HL-60 (cell line): ENCODE measurements around the gene SLC25A29.
"Not testable (repeated sequence)": the region's sequence is repeated elsewhere in the genome, so short reads cannot be mapped to it uniquely, and the experiment has no call there.

Source experiments
- DNase-seq, 2 experiments: peaks; one replicate each; pipeline ENCODE4 v3.0.0-alpha.2; 2010 to 2020; ENCODE audit warnings: low read depth in 1 of 2, low spot score in 1 of 2
- H3K27ac ChIP-seq: fragments of 250-450 bp; sonication (Bioruptor Pico); replicated peaks from 2 replicates; pipeline ENCODE4 v1.5.1; 2020; ENCODE audit warnings: mild to moderate bottlenecking, moderate library complexity
- H3K27me3 ChIP-seq: fragments of 250-450 bp; sonication (Bioruptor Pico); 2 replicates; pipeline ENCODE4 v1.5.1; 2021; ENCODE audit warnings: mild to moderate bottlenecking, moderate library complexity; ENCODE audit not compliant: insufficient read depth, poor library complexity, severe bottlenecking
- H3K4me3 ChIP-seq: replicated peaks from 2 replicates; pipeline ENCODE4 v1.5.1; 2011; ENCODE audit warnings: mild to moderate bottlenecking, control low read depth, low read length; ENCODE audit not compliant: insufficient read depth
- CTCF ChIP-seq: IDR thresholded peaks from one replicate; pipeline ENCODE4 v1.5.1; 2011; ENCODE audit warnings: low read length, control low read depth, inconsistent platforms; ENCODE audit not compliant: insufficient read depth
- GABPA ChIP-seq: IDR thresholded peaks from 2 replicates; pipeline ENCODE4 v1.6.1; 2012; ENCODE audit warnings: low read depth
- POLR2AphosphoS5 ChIP-seq: IDR thresholded peaks from 2 replicates; pipeline ENCODE4 v1.6.1; 2012; ENCODE audit warnings: low read depth
- REST ChIP-seq: IDR thresholded peaks from 2 replicates; pipeline ENCODE4 v1.6.1; 2012; ENCODE audit warnings: low read depth; ENCODE audit not compliant: insufficient replicate concordance
- SPI1 ChIP-seq: IDR thresholded peaks from 2 replicates; pipeline ENCODE4 v1.6.1; 2012; ENCODE audit warnings: low read depth, mild to moderate bottlenecking, borderline replicate concordance

SLC25A29 gene

GRCh38 chr14:100313464-100314230, 7.4 kb upstream of the SLC25A29 start:
- DNase-seq = no peak
- no peak overlapping the region for H3K4me3 ChIP-seq
- TF ChIP-seq REST (no peak), GABPA (no peak), CTCF (no peak), SPI1 (no peak), POLR2AphosphoS5 (no peak)

DNA sequence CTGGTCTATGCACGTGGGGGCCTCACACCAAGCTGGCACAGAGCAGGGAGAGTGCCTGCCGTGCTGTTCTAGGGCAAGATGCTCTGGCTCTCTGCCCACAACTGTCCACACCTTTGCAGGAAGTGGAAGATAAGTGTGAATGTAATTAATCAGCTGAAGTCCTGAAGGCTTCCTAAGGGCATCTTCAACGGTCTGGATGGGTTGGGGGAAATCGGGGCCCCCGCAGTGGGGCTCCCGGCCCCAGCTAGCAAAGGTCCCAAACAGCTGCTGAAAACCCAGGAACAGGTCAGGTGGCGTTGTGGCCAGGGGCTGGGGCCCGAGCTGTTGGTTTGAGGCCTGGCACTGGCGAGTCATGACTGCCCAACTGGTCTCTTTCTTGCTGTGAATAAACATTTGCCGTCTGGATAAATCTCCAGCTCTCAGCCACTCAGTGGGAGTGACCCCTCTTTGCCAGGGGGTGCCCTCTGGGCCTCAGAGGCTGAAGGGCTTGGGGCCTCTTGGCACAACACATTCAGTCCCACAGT, 6.7 kb upstream of the SLC25A29 start:
- no peak for DNase-seq
- peak overlapping the region; percentile 57 for H3K27ac ChIP-seq
- no peaks in the 10 kb centered on the region for H3K27me3 ChIP-seq
- H3K4me3 ChIP-seq = no peak overlapping the region
- TF ChIP-seq SPI1 (no peak), CTCF (no peak), POLR2AphosphoS5 (no peak), GABPA (no peak), REST (no peak)

More at GRCh38 chr14:100313464-100314230, 7.4 kb upstream of the SLC25A29 start:
- H3K27me3 ChIP-seq = no peaks in the 10 kb centered on the region
- no peak overlapping the region for H3K27ac ChIP-seq

DNA sequence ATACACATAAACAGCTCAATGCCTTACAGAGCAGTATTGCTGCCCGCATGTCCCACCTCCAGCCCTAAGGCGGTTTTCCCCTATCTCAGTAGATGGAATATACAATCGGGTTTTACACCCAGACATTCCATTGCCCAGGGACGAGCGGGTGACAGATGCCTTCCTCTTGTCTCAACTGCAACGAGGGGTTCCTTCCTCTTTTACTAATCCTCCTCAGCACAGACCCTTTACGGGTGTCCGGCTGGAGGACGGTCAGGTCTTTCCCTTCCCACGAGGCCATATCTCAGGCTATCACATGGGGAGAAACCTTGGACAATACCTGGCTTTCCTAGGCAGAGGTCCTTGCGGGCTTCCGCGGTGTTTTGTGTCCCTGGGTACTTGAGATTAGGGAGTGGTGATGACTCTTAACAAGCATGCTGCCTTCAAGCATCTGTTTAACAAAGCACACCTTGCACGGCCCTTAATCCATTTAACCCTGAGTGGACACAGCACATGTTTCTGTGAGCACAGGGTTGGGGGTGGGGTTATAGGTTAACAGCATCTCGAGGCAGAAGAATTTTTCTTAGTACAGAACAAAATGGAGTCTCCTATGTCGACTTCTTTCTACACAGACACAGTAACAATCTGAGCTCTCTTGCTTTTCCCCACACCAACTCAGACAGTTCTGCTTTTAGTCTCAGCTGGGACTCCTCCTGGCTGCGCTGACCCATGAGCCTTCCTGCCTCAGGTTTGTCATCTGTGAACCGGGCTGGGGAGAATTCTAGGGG, 6.0 kb upstream of the SLC25A29 start:
- peak in 1 of 2 experiments; percentile 70 for DNase-seq
- H3K4me3 ChIP-seq, H3K27me3 ChIP-seq: not testable (repeated sequence)
- H3K27ac ChIP-seq = peak overlapping the region; percentile 57
- peak; percentile 52; the same call in 1 of the 2 replicates for TF ChIP-seq SPI1

GRCh38 chr14:100309028-100309737, 2.9 kb upstream of the SLC25A29 start:
- Histone ChIP-seq H3K4me3 (no peak overlapping the region), H3K27ac (no peak overlapping the region), H3K27me3 (no peaks in the 10 kb centered on the region)
- peak in 1 of 2 experiments; percentile 32 for DNase-seq
- TF ChIP-seq REST (no peak), CTCF (no peak), GABPA (no peak), POLR2AphosphoS5 (no peak), SPI1 (no peak)

DNA sequence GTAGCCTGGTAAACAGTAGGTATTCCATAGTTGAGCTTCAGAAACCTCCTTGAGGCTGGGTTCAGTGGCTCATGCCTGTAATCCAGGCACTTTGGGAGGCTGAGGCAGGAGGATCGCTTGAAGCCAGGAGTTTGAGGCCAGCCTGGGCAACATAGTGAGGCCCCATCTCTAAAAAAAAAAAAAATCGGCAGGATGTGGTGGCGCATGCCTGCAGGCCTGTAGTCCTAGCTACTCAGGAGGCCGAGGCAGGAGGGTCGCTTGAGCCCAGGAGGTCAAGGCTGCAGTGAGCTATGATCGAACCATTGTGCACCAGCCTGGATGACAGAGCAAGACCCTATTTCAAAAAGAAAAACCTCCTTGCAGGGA, 2.2 kb upstream of the SLC25A29 start:
- not testable (repeated sequence) for H3K4me3 ChIP-seq, DNase-seq, H3K27me3 ChIP-seq, H3K27ac ChIP-seq
